Smooth muscle cell (in vitro differentiated cells): ENCODE results near the gene IFI27L2. TPM values are rescaled to one million over a fixed set of nuclear protein-coding genes. Genes with fewer than 3 reads are reported as not detected.

Experiments used
- DNase-seq: peaks from one replicate; lab custom pipeline; 2025; ENCODE audit not compliant: unreplicated experiment; lab: John Stamatoyannopoulos, UW
- H2AFZ ChIP-seq: fragments of 200-600 bp; sonication (generic); 2 replicates; pipeline ENCODE4 v1.6.0; 2016; ENCODE audit warnings: antibody characterized with exemption, low read depth, mild to moderate bottlenecking
- H3F3A ChIP-seq: fragments of 200-600 bp; sonication (generic); 2 replicates; pipeline ENCODE4 v1.6.0; 2017; ENCODE audit warnings: antibody characterized with exemption, low read depth
- H3K27ac ChIP-seq: fragments of 200-600 bp; sonication (generic); 2 replicates; pipeline ENCODE4 v1.5.1; 2016; ENCODE audit warnings: low read depth, mild to moderate bottlenecking
- H3K27me3 ChIP-seq: fragments of 200-600 bp; sonication (generic); 2 replicates; pipeline ENCODE4 v1.6.1; 2016; ENCODE audit warnings: low read depth, mild to moderate bottlenecking
- H3K36me3 ChIP-seq: fragments of 200-600 bp; sonication (generic); 2 replicates; pipeline ENCODE4 v1.5.1; 2016; ENCODE audit warnings: low read depth
- H3K4me1 ChIP-seq: fragments of 200-600 bp; sonication (generic); 2 replicates; pipeline ENCODE4 v1.5.1; 2016; ENCODE audit warnings: low read depth
- H3K4me2 ChIP-seq: fragments of 200-600 bp; sonication (generic); 2 replicates; pipeline ENCODE4 v1.6.0; 2016; ENCODE audit warnings: mild to moderate bottlenecking
- H3K4me3 ChIP-seq: fragments of 200-600 bp; sonication (generic); 2 replicates; pipeline ENCODE4 v1.5.1; 2016; ENCODE audit warnings: mild to moderate bottlenecking
- H3K79me2 ChIP-seq: fragments of 200-600 bp; sonication (generic); 2 replicates; pipeline ENCODE4 v1.6.0; 2016; ENCODE audit warnings: low read depth, mild to moderate bottlenecking
- H3K9ac ChIP-seq: fragments of 200-600 bp; sonication (generic); 2 replicates; pipeline ENCODE4 v1.6.0; 2016; ENCODE audit warnings: low read depth
- H3K9me3 ChIP-seq: fragments of 200-600 bp; sonication (generic); replicated peaks from 2 replicates; pipeline ENCODE4 v1.5.1; 2016; ENCODE audit warnings: low read depth
- H4K20me1 ChIP-seq: fragments of 200-600 bp; sonication (generic); 2 replicates; pipeline ENCODE4 v1.6.0; 2016; ENCODE audit warnings: low read depth
- WGBS: methylation state at CpG from one replicate; pipeline ENCODE4 v1.1.7; 2016; ENCODE audit warnings: low lambda C conversion rate; 5-methylcytosine and 5-hydroxymethylcytosine counted together
- polyA plus RNA-seq: library from polyadenylated mRNA; unstranded; fragments of >200 nt; fragmentation: Nextera tagmentation; extraction: Ambion mirVana; gene quantifications from 2 replicates; pipeline ENCODE4 v1.2.1, GENCODE V29; 2016
- total RNA-seq: library from RNA; depleted of rRNA; stranded (reverse); fragments of >200 nt; gene quantifications from 2 replicates; pipeline ENCODE4 v1.2.3, GENCODE V29; 2014
- TF ChIP-seq, protein P1 (sequence below): fragments of 200-600 bp; sonication (generic); IDR thresholded peaks from 2 replicates; pipeline ENCODE4 v1.5.1; 2017; ENCODE audit warnings: borderline replicate concordance, mild to moderate bottlenecking, antibody characterized with exemption; ENCODE audit not compliant: insufficient read depth, poor library complexity, severe bottlenecking

The IFI27L2 gene
- total and polyA plus RNA-seq, 2 experiments from 2014 or later: 96.0 to 162 TPM

DNA sequence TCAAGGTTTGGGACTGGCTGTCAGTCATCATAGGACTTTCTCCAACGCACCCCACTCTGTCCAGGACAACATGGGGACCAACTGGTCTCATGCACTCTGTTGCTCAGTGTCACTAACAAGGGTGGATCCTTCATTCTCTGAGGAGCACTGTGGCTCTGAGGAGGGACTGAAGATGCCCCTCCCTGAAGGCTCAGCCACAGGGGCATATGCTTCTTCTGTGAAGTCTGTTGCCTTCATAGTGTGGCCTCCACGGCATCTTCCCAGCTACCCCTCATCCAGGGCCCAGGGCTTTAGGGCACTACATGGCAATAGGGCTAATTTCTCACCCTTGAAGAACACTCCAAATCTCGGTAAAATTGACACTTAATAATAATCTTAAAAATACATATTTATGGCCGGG is 14.3 kb upstream of the IFI27L2 start:
- Histone ChIP-seq H3F3A (no peaks in the 10 kb centered on the region), H3K27ac (no peak overlapping the region), H3K4me1 (peaks cover 6% of the 10 kb centered on the region), H3K4me2 (no peak overlapping the region), H3K27me3 (peaks cover 3% of the 10 kb centered on the region), H3K9ac (no peak overlapping the region), H3K4me3 (no peak overlapping the region), H4K20me1 (no peaks in the 10 kb centered on the region), H3K79me2 (no peaks in the 10 kb centered on the region), H2AFZ (no peak overlapping the region), H3K9me3 (no peaks in the 10 kb centered on the region), H3K36me3 (no peaks in the 10 kb centered on the region)
- 91% methylated on average over 4 of the region's 4 CpGs for WGBS
- TF ChIP-seq, protein P1, sequence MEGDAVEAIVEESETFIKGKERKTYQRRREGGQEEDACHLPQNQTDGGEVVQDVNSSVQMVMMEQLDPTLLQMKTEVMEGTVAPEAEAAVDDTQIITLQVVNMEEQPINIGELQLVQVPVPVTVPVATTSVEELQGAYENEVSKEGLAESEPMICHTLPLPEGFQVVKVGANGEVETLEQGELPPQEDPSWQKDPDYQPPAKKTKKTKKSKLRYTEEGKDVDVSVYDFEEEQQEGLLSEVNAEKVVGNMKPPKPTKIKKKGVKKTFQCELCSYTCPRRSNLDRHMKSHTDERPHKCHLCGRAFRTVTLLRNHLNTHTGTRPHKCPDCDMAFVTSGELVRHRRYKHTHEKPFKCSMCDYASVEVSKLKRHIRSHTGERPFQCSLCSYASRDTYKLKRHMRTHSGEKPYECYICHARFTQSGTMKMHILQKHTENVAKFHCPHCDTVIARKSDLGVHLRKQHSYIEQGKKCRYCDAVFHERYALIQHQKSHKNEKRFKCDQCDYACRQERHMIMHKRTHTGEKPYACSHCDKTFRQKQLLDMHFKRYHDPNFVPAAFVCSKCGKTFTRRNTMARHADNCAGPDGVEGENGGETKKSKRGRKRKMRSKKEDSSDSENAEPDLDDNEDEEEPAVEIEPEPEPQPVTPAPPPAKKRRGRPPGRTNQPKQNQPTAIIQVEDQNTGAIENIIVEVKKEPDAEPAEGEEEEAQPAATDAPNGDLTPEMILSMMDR: no peak
- DNase-seq: no peak

DNA sequence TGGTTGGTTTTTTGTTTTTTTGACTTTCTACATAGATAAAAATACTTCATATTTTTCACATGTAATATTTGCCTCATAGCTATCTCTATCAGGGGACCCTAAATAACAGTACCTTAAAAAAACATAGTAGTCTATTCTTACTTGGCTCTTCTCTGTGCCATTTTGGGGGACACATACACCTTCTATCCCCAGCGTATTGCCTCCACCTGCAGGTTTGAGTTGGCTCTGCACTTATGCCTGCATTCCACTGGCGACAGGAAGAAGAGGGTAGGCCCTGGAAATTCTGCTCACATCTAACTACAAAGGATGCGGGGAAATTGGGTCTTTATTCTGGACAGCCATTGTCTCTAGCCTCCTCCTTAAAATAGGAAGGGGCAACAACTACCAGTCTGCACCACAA is 13.8 kb upstream of the IFI27L2 start:
- WGBS: 59% methylated on average over 3 of the region's 3 CpGs
- H3K4me3 ChIP-seq: no peak overlapping the region
- no peaks in the 10 kb centered on the region for H3K36me3 ChIP-seq
- no peaks in the 10 kb centered on the region for H3K79me2 ChIP-seq
- no peaks in the 10 kb centered on the region for H3K9me3 ChIP-seq
- H4K20me1 ChIP-seq: no peaks in the 10 kb centered on the region
- no peak for DNase-seq
- no peak overlapping the region for H2AFZ ChIP-seq
- H3K9ac ChIP-seq: no peak overlapping the region
- TF ChIP-seq, protein P1: peak; percentile 32
- no peaks in the 10 kb centered on the region for H3F3A ChIP-seq
- peaks cover 6% of the 10 kb centered on the region for H3K4me1 ChIP-seq
- H3K27me3 ChIP-seq: peaks cover 3% of the 10 kb centered on the region
- no peak overlapping the region for H3K4me2 ChIP-seq
- H3K27ac ChIP-seq: no peak overlapping the region

DNA sequence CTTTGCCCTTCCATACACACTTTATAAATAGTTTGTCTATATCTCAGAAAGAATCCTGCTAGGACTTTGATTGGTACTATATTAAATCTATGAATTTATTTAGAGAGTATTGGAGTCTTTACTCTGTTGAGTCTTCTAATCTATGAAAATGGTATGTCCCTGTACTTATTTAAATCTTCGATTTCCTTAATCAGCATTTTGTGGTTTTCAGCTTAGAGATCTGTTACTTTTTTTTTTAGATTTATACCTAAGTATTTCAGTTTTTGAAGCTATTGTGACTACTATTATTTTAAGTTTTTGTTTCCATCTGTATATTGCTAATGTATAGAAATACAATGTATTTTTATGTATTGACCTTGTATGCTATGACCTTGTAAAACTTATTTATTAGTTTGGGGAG is 13.4 kb upstream of the IFI27L2 start:
- H4K20me1 ChIP-seq: no peaks in the 10 kb centered on the region
- H3K9ac ChIP-seq: no peak overlapping the region
- peaks cover 6% of the 10 kb centered on the region for H3K4me1 ChIP-seq
- H2AFZ ChIP-seq: no peak overlapping the region
- no peak overlapping the region for H3K4me2 ChIP-seq
- WGBS: 85% methylated on average over 1 of the region's 1 CpG
- no peak overlapping the region for H3K4me3 ChIP-seq
- H3K79me2 ChIP-seq: no peaks in the 10 kb centered on the region
- H3F3A ChIP-seq: no peaks in the 10 kb centered on the region
- H3K27ac ChIP-seq: no peak overlapping the region
- DNase-seq: no peak
- TF ChIP-seq, protein P1: no peak
- no peaks in the 10 kb centered on the region for H3K9me3 ChIP-seq
- no peaks in the 10 kb centered on the region for H3K36me3 ChIP-seq
- peaks cover 3% of the 10 kb centered on the region for H3K27me3 ChIP-seq

DNA sequence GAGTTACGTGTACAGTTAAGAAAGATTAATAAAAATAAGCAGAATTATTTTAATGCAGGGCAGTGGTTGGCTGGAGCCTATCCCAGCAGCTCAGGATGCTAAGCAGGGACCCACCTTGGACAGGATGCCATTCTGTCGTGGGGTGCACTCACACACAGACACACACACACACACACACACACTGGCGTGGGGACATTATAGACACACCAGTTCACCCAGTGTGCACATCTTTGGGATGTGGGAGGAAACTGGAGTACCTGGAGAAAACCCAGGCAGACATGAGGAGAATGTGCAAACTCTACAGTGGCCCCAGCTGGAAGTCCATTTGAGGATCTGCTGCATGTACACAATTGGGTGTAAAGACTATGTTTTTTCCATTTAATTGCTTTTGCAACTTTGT is 12.8 kb upstream of the IFI27L2 start:
- Histone ChIP-seq H3K4me1 (peaks cover 6% of the 10 kb centered on the region), H3K27ac (no peak overlapping the region), H3F3A (no peaks in the 10 kb centered on the region), H3K4me3 (no peak overlapping the region), H3K27me3 (peaks cover 3% of the 10 kb centered on the region), H3K36me3 (no peaks in the 10 kb centered on the region), H3K79me2 (no peaks in the 10 kb centered on the region), H3K9me3 (no peaks in the 10 kb centered on the region), H4K20me1 (no peaks in the 10 kb centered on the region), H2AFZ (no peak overlapping the region), H3K9ac (no peak overlapping the region), H3K4me2 (no peak overlapping the region)
- TF ChIP-seq, protein P1: no peak
- DNase-seq: no peak
- WGBS: 71% methylated on average over 3 of the region's 3 CpGs
